ENCODE measurements around the gene BTN1A1. TPM values are rescaled to one million over a fixed set of nuclear protein-coding genes. Genes with fewer than 3 reads are reported as not detected.
"Not testable (repeated sequence)": the region's sequence is repeated elsewhere in the genome, so short reads cannot be mapped to it uniquely, and the experiment has no call there.

Gene BTN1A1
- polyA plus RNA-seq, 1 experiment = not detected

DNA sequence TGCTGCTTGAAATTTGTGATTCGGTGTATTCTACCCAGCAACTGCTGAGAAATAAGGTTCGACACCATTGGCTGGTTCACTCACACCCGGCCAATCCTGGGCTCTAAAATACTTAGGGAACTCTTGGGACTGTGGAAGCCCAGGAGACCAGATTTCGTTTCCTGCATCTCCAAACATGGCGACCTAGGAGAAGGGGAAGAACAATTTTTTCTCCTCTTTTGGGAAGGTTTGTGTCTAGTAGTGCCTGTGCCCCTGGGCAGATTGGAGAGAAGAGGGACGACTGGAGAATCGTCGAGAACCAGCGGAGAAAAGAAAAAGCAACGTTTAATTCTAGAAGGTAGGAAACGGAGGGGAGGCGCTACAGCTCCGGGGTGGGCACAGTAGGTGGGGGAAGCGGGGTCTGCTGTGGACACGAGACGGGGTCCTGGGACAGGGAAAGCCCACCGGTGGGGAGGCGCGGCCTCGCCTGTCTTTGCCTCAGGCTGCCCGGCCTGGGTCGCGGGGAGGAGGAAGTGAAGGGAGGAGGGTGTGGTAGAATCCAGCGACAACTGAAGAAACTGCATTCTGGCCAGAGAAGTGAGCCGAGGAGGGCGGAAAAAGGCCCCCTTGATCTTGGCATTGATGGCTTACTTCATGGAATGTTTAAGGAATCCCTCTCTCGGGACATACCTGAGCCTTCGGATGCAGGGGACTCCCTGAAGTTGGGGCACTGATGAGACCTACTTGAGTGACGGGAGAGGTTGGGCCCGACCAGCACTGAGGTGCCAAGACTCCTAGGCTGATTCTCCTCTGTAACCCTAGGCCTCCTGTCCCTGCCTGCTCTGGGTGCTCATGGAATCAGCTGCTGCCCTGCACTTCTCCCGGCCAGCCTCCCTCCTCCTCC, 42.1 kb upstream of the BTN1A1 start, which contains the start of gene BTN2A1:
BTN2A1 (plus strand) TSS at position 150 of the 883 bp plus-strand sequence; CDS start at position 832, 682 bp downstream.
- ChIA-PET CTCF (interaction anchor here (0.6 kb wide), 1 partner anchor 42 kb away, joined by 4 read pairs; no protein-coding TSS in a partner anchor), POLR2A (no interaction called here)

GRCh38 chr6:26459023-26459810, 40.9 kb upstream of the BTN1A1 start:
- TF ChIP-seq, protein P1, sequence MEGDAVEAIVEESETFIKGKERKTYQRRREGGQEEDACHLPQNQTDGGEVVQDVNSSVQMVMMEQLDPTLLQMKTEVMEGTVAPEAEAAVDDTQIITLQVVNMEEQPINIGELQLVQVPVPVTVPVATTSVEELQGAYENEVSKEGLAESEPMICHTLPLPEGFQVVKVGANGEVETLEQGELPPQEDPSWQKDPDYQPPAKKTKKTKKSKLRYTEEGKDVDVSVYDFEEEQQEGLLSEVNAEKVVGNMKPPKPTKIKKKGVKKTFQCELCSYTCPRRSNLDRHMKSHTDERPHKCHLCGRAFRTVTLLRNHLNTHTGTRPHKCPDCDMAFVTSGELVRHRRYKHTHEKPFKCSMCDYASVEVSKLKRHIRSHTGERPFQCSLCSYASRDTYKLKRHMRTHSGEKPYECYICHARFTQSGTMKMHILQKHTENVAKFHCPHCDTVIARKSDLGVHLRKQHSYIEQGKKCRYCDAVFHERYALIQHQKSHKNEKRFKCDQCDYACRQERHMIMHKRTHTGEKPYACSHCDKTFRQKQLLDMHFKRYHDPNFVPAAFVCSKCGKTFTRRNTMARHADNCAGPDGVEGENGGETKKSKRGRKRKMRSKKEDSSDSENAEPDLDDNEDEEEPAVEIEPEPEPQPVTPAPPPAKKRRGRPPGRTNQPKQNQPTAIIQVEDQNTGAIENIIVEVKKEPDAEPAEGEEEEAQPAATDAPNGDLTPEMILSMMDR (IDR thresholded peaks at IDR 0.05; ENCODE audit: insufficient read depth, low read depth, low read length) = no peak
- ChIA-PET CTCF (no interaction called here), POLR2A (no interaction called here)
- Histone ChIP-seq H3K36me3 (ENCODE audit: control insufficient read depth, insufficient read depth, low read length) (peaks cover 13% of the 10 kb centered on the region), H3K4me3 (ENCODE audit: low read depth, low read length) (peak overlapping the region; percentile 15; the same call in 1 of the 2 replicates), H3K27me3 (ENCODE audit: control insufficient read depth, insufficient read depth, low read length) (no peaks in the 10 kb centered on the region)
- DNase-seq (ENCODE audit: low read depth) = no peak

More for the DNA sequence above, 42.1 kb upstream of the BTN1A1 start, which contains the start of gene BTN2A1:
- peak; percentile 88 for DNase-seq (ENCODE audit: low read depth)
- H3K27me3 ChIP-seq (ENCODE audit: control insufficient read depth, insufficient read depth, low read length) = no peaks in the 10 kb centered on the region
- peak within 1 kb of the TSS; percentile 94 for H3K4me3 ChIP-seq (ENCODE audit: low read depth, low read length)
- TF ChIP-seq, protein P1 (IDR thresholded peaks at IDR 0.05; ENCODE audit: insufficient read depth, low read depth, low read length) = no peak
- peaks cover 6% of the 10 kb centered on the region for H3K36me3 ChIP-seq (ENCODE audit: control insufficient read depth, insufficient read depth, low read length)

DNA sequence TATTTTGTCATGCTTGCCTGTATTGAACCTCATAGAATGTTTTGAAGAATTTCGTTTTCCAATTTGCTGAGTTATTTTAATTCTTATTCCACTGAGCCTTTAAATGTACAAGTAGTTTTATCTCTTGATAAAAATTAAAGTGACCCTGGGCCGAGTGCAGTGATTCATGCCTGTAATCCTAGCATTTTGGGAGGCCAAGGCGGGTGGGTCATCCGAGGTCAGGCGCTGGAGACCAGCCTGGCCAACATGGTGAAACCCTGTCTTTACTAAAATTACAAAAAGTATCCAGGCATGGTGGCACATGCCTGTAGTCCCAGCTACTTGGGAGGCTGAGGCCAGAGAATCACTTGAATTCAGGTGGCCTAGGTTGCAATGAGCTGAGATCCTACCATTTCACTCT, 38.8 kb upstream of the BTN1A1 start:
- CTCF ChIA-PET = interaction anchor here (0.7 kb wide), 1 partner anchor 87 kb away, joined by 3 read pairs; no protein-coding TSS in a partner anchor
- H3K4me3 ChIP-seq (ENCODE audit: low read depth, low read length); POLR2A ChIA-PET; DNase-seq (ENCODE audit: low read depth); H3K27me3 ChIP-seq (ENCODE audit: control insufficient read depth, insufficient read depth, low read length): not testable (repeated sequence)
- peaks cover 29% of the 10 kb centered on the region for H3K36me3 ChIP-seq (ENCODE audit: control insufficient read depth, insufficient read depth, low read length)

GRCh38 chr6:26464014-26464413, 36.1 kb upstream of the BTN1A1 start:
- TF ChIP-seq, protein P1 (IDR thresholded peaks at IDR 0.05; ENCODE audit: insufficient read depth, low read depth, low read length) = no peak
- POLR2A ChIA-PET = no interaction called here
- DNase-seq (ENCODE audit: low read depth) = no peak
- CTCF ChIA-PET = no interaction called here
- no peak overlapping the region for H3K4me3 ChIP-seq (ENCODE audit: low read depth, low read length)
- H3K27me3 ChIP-seq (ENCODE audit: control insufficient read depth, insufficient read depth, low read length) = no peaks in the 10 kb centered on the region
- H3K36me3 ChIP-seq (ENCODE audit: control insufficient read depth, insufficient read depth, low read length) = peaks cover 34% of the 10 kb centered on the region

DNA sequence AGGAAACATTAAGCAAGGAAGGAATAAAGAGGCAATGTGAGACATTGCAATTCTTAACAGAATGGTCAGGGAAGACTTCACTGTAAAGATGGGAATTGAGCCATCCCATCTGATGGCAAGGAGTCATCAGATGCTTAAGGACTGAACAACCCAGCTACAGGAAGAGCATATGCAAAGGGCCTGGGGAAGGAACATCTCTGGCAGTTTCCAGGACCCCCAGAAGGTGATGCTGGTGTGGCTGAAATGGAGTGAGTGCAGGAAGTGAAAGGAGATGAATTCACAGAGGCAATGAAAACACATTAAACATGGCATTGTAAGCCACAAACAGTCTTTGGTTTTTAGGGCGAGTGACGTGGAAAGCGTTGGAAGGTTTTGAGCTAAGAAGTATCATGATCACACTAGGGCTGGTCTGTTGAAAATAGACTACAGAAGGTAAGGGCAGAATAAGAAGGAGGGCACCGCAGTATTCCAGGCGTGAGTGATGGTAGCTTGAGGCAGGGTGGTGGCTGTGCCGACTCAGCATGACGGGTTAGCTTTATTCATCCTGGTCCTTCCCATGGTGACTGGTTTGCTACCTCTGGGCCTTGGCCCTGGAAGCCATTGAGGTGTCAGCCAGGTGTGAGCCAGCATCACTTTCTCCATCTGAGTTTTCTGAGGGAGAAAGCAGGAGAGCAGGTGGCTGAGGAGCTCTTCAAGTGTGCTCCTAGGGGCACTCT, 35.5 kb upstream of the BTN1A1 start:
- CTCF ChIA-PET = no interaction called here
- TF ChIP-seq, protein P1 (IDR thresholded peaks at IDR 0.05; ENCODE audit: insufficient read depth, low read depth, low read length) = no peak
- no peak overlapping the region for H3K4me3 ChIP-seq (ENCODE audit: low read depth, low read length)
- POLR2A ChIA-PET = no interaction called here
- H3K36me3 ChIP-seq (ENCODE audit: control insufficient read depth, insufficient read depth, low read length) = peaks cover 34% of the 10 kb centered on the region
- H3K27me3 ChIP-seq (ENCODE audit: control insufficient read depth, insufficient read depth, low read length) = no peaks in the 10 kb centered on the region
- no peak for DNase-seq (ENCODE audit: low read depth)
